ENCODE data around the gene HBB. TPM values are rescaled to one million over a fixed set of nuclear protein-coding genes. Genes with fewer than 3 reads are reported as not detected.

Gene HBB
- total RNA-seq, 1 donor from 2014 or later, result not detected

GRCh38 chr11:5196731-5197130 is 30.1 kb downstream of the HBB start:
- TF ChIP-seq CTCF (IDR thresholded peaks at IDR 0.05; ENCODE audit: insufficient read depth, low read length, severe bottlenecking), result no peak
- Histone ChIP-seq H3K27me3 (ENCODE audit: control insufficient read depth, insufficient read depth, low read length) (no peaks in the 10 kb centered on the region), H3K36me3 (ENCODE audit: control insufficient read depth, insufficient read depth, low read length) (no peaks in the 10 kb centered on the region), H3K4me3 (ENCODE audit: low read depth, low read length) (no peak overlapping the region)
- FAIRE-seq, result no peak
- no peak for DNase-seq (ENCODE audit: low read depth)

GRCh38 chr11:5196067-5196466 is 30.8 kb downstream of the HBB start:
- peak; percentile 28 for FAIRE-seq
- no peaks in the 10 kb centered on the region for H3K36me3 ChIP-seq (ENCODE audit: control insufficient read depth, insufficient read depth, low read length)
- no peak overlapping the region for H3K4me3 ChIP-seq (ENCODE audit: low read depth, low read length)
- no peaks in the 10 kb centered on the region for H3K27me3 ChIP-seq (ENCODE audit: control insufficient read depth, insufficient read depth, low read length)
- no peak for DNase-seq (ENCODE audit: low read depth)
- TF ChIP-seq CTCF (IDR thresholded peaks at IDR 0.05; ENCODE audit: insufficient read depth, low read length, severe bottlenecking), result no peak

- Histone ChIP-seq H3K36me3 (ENCODE audit: control insufficient read depth, insufficient read depth, low read length) (no peaks in the 10 kb centered on the region), H3K27me3 (ENCODE audit: control insufficient read depth, insufficient read depth, low read length) (no peaks in the 10 kb centered on the region), H3K4me3 (ENCODE audit: low read depth, low read length) (no peak overlapping the region)
- TF ChIP-seq CTCF (IDR thresholded peaks at IDR 0.05; ENCODE audit: insufficient read depth, low read length, severe bottlenecking), result no peak
- FAIRE-seq (no peak), DNase-seq (ENCODE audit: low read depth) (no peak)
These were observed 34.1 kb downstream of the HBB start for GRCh38 chr11:5192738-5193137.

GRCh38 chr11:5188201-5188600 is 38.7 kb downstream of the HBB start:
- no peak for TF ChIP-seq CTCF (IDR thresholded peaks at IDR 0.05; ENCODE audit: insufficient read depth, low read length, severe bottlenecking)
- no peak for FAIRE-seq

GRCh38 chr11:5178046-5178837 is 48.6 kb downstream of the HBB start:
- TF ChIP-seq CTCF (IDR thresholded peaks at IDR 0.05; ENCODE audit: insufficient read depth, low read length, severe bottlenecking), result no peak
- Histone ChIP-seq H3K27me3 (ENCODE audit: control insufficient read depth, insufficient read depth, low read length) (no peaks in the 10 kb centered on the region), H3K4me3 (ENCODE audit: low read depth, low read length) (no peak overlapping the region), H3K36me3 (ENCODE audit: control insufficient read depth, insufficient read depth, low read length) (no peaks in the 10 kb centered on the region)
- FAIRE-seq (peak; percentile 43), DNase-seq (ENCODE audit: low read depth) (no peak)

More at GRCh38 chr11:5188201-5188600, 38.7 kb downstream of the HBB start:
- H3K27me3 ChIP-seq (ENCODE audit: control insufficient read depth, insufficient read depth, low read length), result no peaks in the 10 kb centered on the region
- no peaks in the 10 kb centered on the region for H3K36me3 ChIP-seq (ENCODE audit: control insufficient read depth, insufficient read depth, low read length)
- H3K4me3 ChIP-seq (ENCODE audit: low read depth, low read length), result no peak overlapping the region
- DNase-seq (ENCODE audit: low read depth), result no peak

Other genes starting within 250 kb of the HBB start
- gene OR51L1, start 232.2 kb downstream of the HBB start, total RNA-seq, result not detected in 2 replicates
- not detected in 2 replicates for gene OR52J3, start 180.5 kb downstream of the HBB start, total RNA-seq
- not detected in 2 replicates for gene OR52E2, start 167.4 kb downstream of the HBB start, total RNA-seq
- gene OR52E1, start 157.5 kb downstream of the HBB start, total RNA-seq, result not detected in 2 replicates
- gene OR52A5, start 88.7 kb downstream of the HBB start, total RNA-seq, result not detected in 2 replicates
- not detected in 2 replicates for gene OR52A1, start 72.3 kb downstream of the HBB start, total RNA-seq
- not detected in 2 replicates for gene OR51V1, start 26.4 kb downstream of the HBB start, total RNA-seq
- gene HBD, start 7.4 kb upstream of the HBB start, total RNA-seq, result not detected in 2 replicates
- not detected in 2 replicates for gene HBG1, start 22.8 kb upstream of the HBB start, total RNA-seq
- not detected in 2 replicates for gene HBG2, start 27.7 kb upstream of the HBB start, total RNA-seq
- gene HBE1, start 42.9 kb upstream of the HBB start, total RNA-seq, result not detected in 2 replicates
- gene OR51B4, start 74.9 kb upstream of the HBB start, total RNA-seq, result not detected in 2 replicates
- not detected in 2 replicates for gene OR51B2, start 97.2 kb upstream of the HBB start, total RNA-seq
- not detected in 2 replicates for gene OR51B5, start 116.5 kb upstream of the HBB start, total RNA-seq
- not detected in 2 replicates for gene OR51B6, start 124.4 kb upstream of the HBB start, total RNA-seq
- gene OR51M1, start 156.7 kb upstream of the HBB start, total RNA-seq, result not detected in 2 replicates
- gene OR51Q1, start 195.0 kb upstream of the HBB start, total RNA-seq, result not detected in 2 replicates
- not detected in 2 replicates for gene OR51I1, start 214.4 kb upstream of the HBB start, total RNA-seq
- gene OR51I2, start 222.3 kb upstream of the HBB start, total RNA-seq, result not detected in 2 replicates

Data from bronchial epithelial cell (primary cell).